HCT116 (cell line): ENCODE data around the gene CDH4. TPM values are rescaled to one million over a fixed set of nuclear protein-coding genes. Genes with fewer than 3 reads are reported as not detected.

ENCODE experiments used
- ATAC-seq: fragments of 200-7000 bp; cut with Tn5 transposase; 2 replicates; pipeline ENCODE4 v1.9.1; 2020; ENCODE audit warnings: mild to moderate bottlenecking, moderate library complexity
- BruUV-seq: library from RNA; stranded (reverse); fragments of 400-500 nt; replicated peaks from 2 replicates; lab custom pipeline; 2021; lab: Mats Ljungman, UMichigan
- CTCF ChIA-PET: fragments of 300-600 bp; sonication (Branson Sonifier 250); formaldehyde crosslinking; loops from one replicate; lab custom pipeline; 2021; ENCODE audit warnings: antibody characterized with exemption; lab: Charles Lee
- POLR2A ChIA-PET: fragments of 300-600, 350-600 bp; sonication (Branson Sonifier 250); formaldehyde crosslinking; loops from one replicate; lab custom pipeline; 2021; ENCODE audit warnings: antibody characterized with exemption; lab: Charles Lee
- RAD21 ChIA-PET, 2 experiments: fragments of 300-600 bp; sonication (Branson Sonifier 250); formaldehyde crosslinking; loops; one replicate each; lab custom pipeline; 2023; ENCODE audit warnings: low total read pairs in 2 of 2; ENCODE audit not compliant: uncharacterized antibody in 2 of 2, unreplicated experiment in 2 of 2, low non-redundant PET in 1 of 2; lab: Charles Lee
- DNase-seq: peaks from one replicate; pipeline ENCODE4 v3.0.0-alpha.2; 2010; ENCODE audit warnings: low read depth, low spot score
- H2AFZ ChIP-seq: fragments of 200-600 bp; shearing (Covaris generic), sonication (generic); 2 replicates; pipeline ENCODE4 v1.6.1; 2017; ENCODE audit warnings: low read depth, mixed run types, mixed read lengths, antibody characterized with exemption, low read length; ENCODE audit not compliant: poor library complexity, severe bottlenecking
- H3K27ac ChIP-seq: 2 replicates; pipeline ENCODE4 v1.5.1; 2012; ENCODE audit warnings: low read depth, low read length
- H3K27me3 ChIP-seq: fragments of 200-600 bp; sonication (generic); 2 replicates; pipeline ENCODE4 v1.6.1; 2016; ENCODE audit warnings: mixed run types, low read length, mixed read lengths; ENCODE audit not compliant: insufficient read depth
- H3K36me3 ChIP-seq, 2 experiments: fragments of 200-500 bp in 1 of 2; fragments of 200-600 bp in 1 of 2; sonication (Bioruptor generic) in 1 of 2; sonication (generic) in 1 of 2; 2 replicates each; pipeline versions ENCODE4 v1.5.1 to v1.6.1; 2014 to 2016; ENCODE audit warnings: low read length in 2 of 2, inconsistent platforms in 1 of 2, mixed read lengths in 1 of 2, mixed run types in 1 of 2; ENCODE audit not compliant: insufficient read depth in 2 of 2, control insufficient read depth in 1 of 2
- H3K4me1 ChIP-seq, 2 experiments: fragments of 200-600 bp in 1 of 2; sonication (generic) in 1 of 2; 2 replicates each; pipeline versions ENCODE4 v1.5.1 to v1.6.1; 2012 to 2017; ENCODE audit warnings: low read length in 2 of 2, inconsistent platforms in 1 of 2, mild to moderate bottlenecking in 1 of 2, mixed read lengths in 1 of 2, mixed run types in 1 of 2, moderate library complexity in 1 of 2; ENCODE audit not compliant: insufficient read depth in 2 of 2, control insufficient read depth in 1 of 2
- H3K4me2 ChIP-seq: fragments of 200-600 bp; sonication (generic); 2 replicates; pipeline ENCODE4 v1.6.1; 2017; ENCODE audit warnings: mixed run types, low read length, mixed read lengths
- H3K4me3 ChIP-seq, 2 experiments: fragments of 200-600 bp in 1 of 2; sonication (generic) in 1 of 2; replicated peaks in 1 of 2; 2 replicates each; pipeline ENCODE4 v1.5.1; 2011 to 2016; ENCODE audit warnings: low read length in 2 of 2, control low read depth in 1 of 2, low read depth in 1 of 2, mild to moderate bottlenecking in 1 of 2, mixed read lengths in 1 of 2, mixed run types in 1 of 2
- H3K79me2 ChIP-seq: fragments of 200-600 bp; sonication (generic); 2 replicates; pipeline ENCODE4 v1.6.1; 2017; ENCODE audit warnings: mild to moderate bottlenecking, mixed run types, low read length, moderate library complexity, mixed read lengths; ENCODE audit not compliant: insufficient read depth
- H3K9ac ChIP-seq: fragments of 200-600 bp; sonication (generic); 2 replicates; pipeline ENCODE4 v1.6.1; 2016; ENCODE audit warnings: low read length, mixed read lengths
- H3K9me2 ChIP-seq: fragments of 200-600 bp; sonication (generic), shearing (Covaris generic); 2 replicates; pipeline ENCODE4 v1.6.1; 2017; ENCODE audit warnings: mixed run types, mild to moderate bottlenecking, moderate library complexity; ENCODE audit not compliant: insufficient read depth
- H3K9me3 ChIP-seq, 2 experiments: fragments of 200-500 bp in 1 of 2; fragments of 200-600 bp in 1 of 2; sonication (Bioruptor generic) in 1 of 2; sonication (generic) in 1 of 2; 2 replicates each; pipeline ENCODE4 v1.6.1; 2014 to 2017; ENCODE audit warnings: low read length in 2 of 2, mixed read lengths in 2 of 2, inconsistent platforms in 1 of 2, low read depth in 1 of 2, mild to moderate bottlenecking in 1 of 2, mixed run types in 1 of 2, moderate library complexity in 1 of 2; ENCODE audit not compliant: control insufficient read depth in 1 of 2, insufficient read depth in 1 of 2
- H4K20me1 ChIP-seq: fragments of 200-600 bp; sonication (generic), shearing (Covaris generic); 2 replicates; pipeline ENCODE4 v1.6.1; 2017; ENCODE audit warnings: mixed run types, mild to moderate bottlenecking, moderate library complexity; ENCODE audit not compliant: insufficient read depth
- CBX3 ChIP-seq: IDR thresholded peaks from 2 replicates; pipeline ENCODE4 v1.6.1; 2012; ENCODE audit warnings: low read depth
- CEBPB ChIP-seq: IDR thresholded peaks from 2 replicates; pipeline ENCODE4 v1.6.1; 2012; ENCODE audit warnings: low read depth
- EGR1 ChIP-seq: IDR thresholded peaks from 2 replicates; pipeline ENCODE4 v1.6.1; 2012; ENCODE audit warnings: low read depth
- ELF1 ChIP-seq: IDR thresholded peaks from 2 replicates; pipeline ENCODE4 v1.6.1; 2012; ENCODE audit warnings: low read depth, borderline replicate concordance
- EZH2 ChIP-seq: fragments of 200-600 bp; sonication (generic); IDR thresholded peaks from 2 replicates; pipeline ENCODE4 v1.6.1; 2017; ENCODE audit warnings: antibody characterized with exemption, mixed run types
- FOSL1 ChIP-seq: IDR thresholded peaks from 2 replicates; pipeline ENCODE4 v1.6.1; 2012; ENCODE audit warnings: low read depth
- JUND ChIP-seq: IDR thresholded peaks from 2 replicates; pipeline ENCODE4 v1.6.1; 2012
- POLR2AphosphoS5 ChIP-seq: IDR thresholded peaks from 2 replicates; pipeline ENCODE4 v1.6.1; 2011; ENCODE audit warnings: mild to moderate bottlenecking, low read depth, low read length, moderate library complexity
- RAD21 ChIP-seq: IDR thresholded peaks from 2 replicates; pipeline ENCODE4 v1.6.1; 2012; ENCODE audit warnings: low read depth, mild to moderate bottlenecking
- SIN3A ChIP-seq: IDR thresholded peaks from 2 replicates; pipeline ENCODE4 v1.6.1; 2012; ENCODE audit warnings: low read depth
- ZFX ChIP-seq: fragments of 450-650 bp; IDR thresholded peaks from 2 replicates; pipeline ENCODE4 v1.6.1; 2017
- intact Hi-C: fragments of 100-400 bp; cut with micrococcal nuclease; formaldehyde crosslinking; loops from 2 replicates; pipeline ENCODE4 v1.10.0; 2022
- total RNA-seq: library from RNA; stranded (reverse); gene quantifications from one replicate; pipeline ENCODE4 v1.2.1, GENCODE V29; 2021; ENCODE audit not compliant: unreplicated experiment
- TF ChIP-seq, protein P1 (sequence below): IDR thresholded peaks from 2 replicates; pipeline ENCODE4 v1.6.1; 2012; ENCODE audit warnings: low read depth
- TF ChIP-seq, protein P2 (sequence below): IDR thresholded peaks from 2 replicates; pipeline ENCODE4 v1.6.1; 2012

The CDH4 gene
- total RNA-seq, 1 experiment from 2014 or later, result not detected

DNA sequence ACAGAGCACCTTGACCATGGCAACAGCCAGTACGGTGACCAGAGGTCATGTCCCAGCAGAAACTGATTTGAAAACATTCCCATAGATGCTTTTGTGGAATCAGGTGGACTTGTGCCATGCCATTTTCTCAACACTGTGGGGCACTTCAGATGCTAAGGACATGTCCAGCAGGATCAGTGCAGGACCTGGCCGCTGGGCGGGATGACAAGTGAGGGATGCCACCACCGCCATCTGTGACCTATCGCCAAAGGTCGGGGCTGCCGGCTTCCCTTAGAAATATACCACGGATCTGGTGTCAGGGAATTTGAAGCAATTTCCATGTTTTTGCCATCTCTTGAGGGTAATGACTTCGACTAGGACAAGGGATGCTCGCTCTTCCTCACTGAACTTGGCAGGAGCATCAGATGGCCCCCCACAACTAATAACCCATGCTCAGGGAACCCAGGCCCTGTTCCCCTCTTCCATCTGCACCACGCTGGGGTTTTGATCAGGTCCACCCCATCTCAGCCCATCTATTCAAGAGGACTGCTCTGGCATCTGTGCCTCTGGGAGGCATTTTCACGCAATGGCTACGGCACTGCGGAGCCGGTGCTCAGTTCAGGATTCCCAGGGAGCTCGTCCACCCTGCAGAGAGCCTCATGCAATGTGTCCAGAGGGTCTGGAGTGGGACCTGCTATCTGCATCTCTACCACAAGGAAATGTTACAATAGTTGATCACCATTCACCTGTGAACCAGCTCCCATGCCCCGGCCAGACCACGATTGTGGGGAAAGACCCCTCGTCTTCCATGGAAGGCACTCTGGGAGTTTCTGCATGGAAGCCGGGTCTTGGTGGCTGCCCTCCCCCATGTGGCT lies 511.1 kb downstream of the CDH4 start:
- no peaks in the 10 kb centered on the region for H3K36me3 ChIP-seq
- CTCF ChIA-PET, result no interaction called here
- BruUV-seq, result no TSS peak
- TF ChIP-seq JUND, result no peak
- no peak for TF ChIP-seq FOSL1
- TF ChIP-seq RAD21, result no peak
- no peak for TF ChIP-seq EZH2
- no peak for TF ChIP-seq CBX3
- TF ChIP-seq ZFX, result no peak
- TF ChIP-seq POLR2AphosphoS5, result no peak
- no peak for TF ChIP-seq EGR1
- TF ChIP-seq CEBPB, result no peak
- TF ChIP-seq, protein P1, sequence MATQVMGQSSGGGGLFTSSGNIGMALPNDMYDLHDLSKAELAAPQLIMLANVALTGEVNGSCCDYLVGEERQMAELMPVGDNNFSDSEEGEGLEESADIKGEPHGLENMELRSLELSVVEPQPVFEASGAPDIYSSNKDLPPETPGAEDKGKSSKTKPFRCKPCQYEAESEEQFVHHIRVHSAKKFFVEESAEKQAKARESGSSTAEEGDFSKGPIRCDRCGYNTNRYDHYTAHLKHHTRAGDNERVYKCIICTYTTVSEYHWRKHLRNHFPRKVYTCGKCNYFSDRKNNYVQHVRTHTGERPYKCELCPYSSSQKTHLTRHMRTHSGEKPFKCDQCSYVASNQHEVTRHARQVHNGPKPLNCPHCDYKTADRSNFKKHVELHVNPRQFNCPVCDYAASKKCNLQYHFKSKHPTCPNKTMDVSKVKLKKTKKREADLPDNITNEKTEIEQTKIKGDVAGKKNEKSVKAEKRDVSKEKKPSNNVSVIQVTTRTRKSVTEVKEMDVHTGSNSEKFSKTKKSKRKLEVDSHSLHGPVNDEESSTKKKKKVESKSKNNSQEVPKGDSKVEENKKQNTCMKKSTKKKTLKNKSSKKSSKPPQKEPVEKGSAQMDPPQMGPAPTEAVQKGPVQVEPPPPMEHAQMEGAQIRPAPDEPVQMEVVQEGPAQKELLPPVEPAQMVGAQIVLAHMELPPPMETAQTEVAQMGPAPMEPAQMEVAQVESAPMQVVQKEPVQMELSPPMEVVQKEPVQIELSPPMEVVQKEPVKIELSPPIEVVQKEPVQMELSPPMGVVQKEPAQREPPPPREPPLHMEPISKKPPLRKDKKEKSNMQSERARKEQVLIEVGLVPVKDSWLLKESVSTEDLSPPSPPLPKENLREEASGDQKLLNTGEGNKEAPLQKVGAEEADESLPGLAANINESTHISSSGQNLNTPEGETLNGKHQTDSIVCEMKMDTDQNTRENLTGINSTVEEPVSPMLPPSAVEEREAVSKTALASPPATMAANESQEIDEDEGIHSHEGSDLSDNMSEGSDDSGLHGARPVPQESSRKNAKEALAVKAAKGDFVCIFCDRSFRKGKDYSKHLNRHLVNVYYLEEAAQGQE, result no peak
- TF ChIP-seq ELF1, result no peak
- TF ChIP-seq, protein P2, sequence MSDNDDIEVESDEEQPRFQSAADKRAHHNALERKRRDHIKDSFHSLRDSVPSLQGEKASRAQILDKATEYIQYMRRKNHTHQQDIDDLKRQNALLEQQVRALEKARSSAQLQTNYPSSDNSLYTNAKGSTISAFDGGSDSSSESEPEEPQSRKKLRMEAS, result no peak
- no peak for TF ChIP-seq SIN3A
- TF ChIP-seq, all 23 proteins: peak for 0
- H3K9me3 ChIP-seq, result no peaks in the 10 kb centered on the region
- ChIA-PET POLR2A (no interaction called here), RAD21 (no interaction called here)
- intact Hi-C loops, result no loop called here
- H3K27me3 ChIP-seq, result peaks cover 55% of the 10 kb centered on the region
- H3K4me1 ChIP-seq, result no peaks in the 10 kb centered on the region
- no peak overlapping the region for H3K9ac ChIP-seq
- DNase-seq (no peak), ATAC-seq (no peak)
- H3K79me2 ChIP-seq, result no peaks in the 10 kb centered on the region
- no peaks in the 10 kb centered on the region for H4K20me1 ChIP-seq
- no peak overlapping the region for H2AFZ ChIP-seq
- no peak overlapping the region for H3K4me3 ChIP-seq
- H3K4me2 ChIP-seq, result no peak overlapping the region
- no peak overlapping the region for H3K27ac ChIP-seq
- H3K9me2 ChIP-seq, result no peaks in the 10 kb centered on the region
